GM12878 (cell line): ENCODE data around the gene SHF. TPM values are rescaled to one million over a fixed set of nuclear protein-coding genes. Genes with fewer than 3 reads are reported as not detected.

ENCODE experiments used
- BHLHE40 ChIP-seq, 2 experiments: fragments of 450-650 bp in 1 of 2; IDR thresholded peaks; 2 replicates each; pipeline ENCODE4 v1.6.1; 2011 to 2017; ENCODE audit warnings: low read depth in 2 of 2, borderline replicate concordance in 1 of 2, improper control_type of control experiment in 1 of 2, low read length in 1 of 2, mild to moderate bottlenecking in 1 of 2
- BRCA1 ChIP-seq: IDR thresholded peaks from 2 replicates; pipeline ENCODE4 v1.6.1; 2011; ENCODE audit warnings: low read depth, low read length, improper control_type of control experiment
- E2F8 ChIP-seq: fragments of 450-650 bp; IDR thresholded peaks from 2 replicates; pipeline ENCODE4 v1.6.1; 2018; ENCODE audit warnings: mild to moderate bottlenecking, low read depth, moderate library complexity; ENCODE audit not compliant: partially characterized antibody
- FOXK2 ChIP-seq: fragments of 450-650 bp; IDR thresholded peaks from 2 replicates; pipeline ENCODE4 v1.6.1; 2017; ENCODE audit warnings: mild to moderate bottlenecking, moderate library complexity
- IKZF1 ChIP-seq: fragments of 450-650 bp; conservative IDR thresholded peaks from 2 replicates; pipeline ENCODE4 v1.6.1; 2017; ENCODE audit warnings: antibody characterized with exemption, mild to moderate bottlenecking
- IRF5 ChIP-seq: fragments of 450-650 bp; IDR thresholded peaks from 2 replicates; pipeline ENCODE4 v1.6.1; 2017; ENCODE audit warnings: borderline replicate concordance
- MLLT1 ChIP-seq: fragments of 450-650 bp; IDR thresholded peaks from 2 replicates; pipeline ENCODE4 v1.6.1; 2016; ENCODE audit warnings: mild to moderate bottlenecking
- NRF1 ChIP-seq: conservative IDR thresholded peaks from 2 replicates; pipeline ENCODE4 v1.6.1; 2011; ENCODE audit warnings: mild to moderate bottlenecking, low read depth, low read length, improper control_type of control experiment
- PAX8 ChIP-seq: fragments of 450-650 bp; IDR thresholded peaks from 2 replicates; pipeline ENCODE4 v1.6.1; 2017; ENCODE audit warnings: mild to moderate bottlenecking, moderate library complexity
- RUNX3 ChIP-seq: IDR thresholded peaks from 2 replicates; pipeline ENCODE4 v1.6.1; 2012; ENCODE audit warnings: low read length, inconsistent platforms
- SKIL ChIP-seq: fragments of 450-650 bp; IDR thresholded peaks from 2 replicates; pipeline ENCODE4 v1.6.1; 2017; ENCODE audit warnings: mild to moderate bottlenecking, low read depth, inconsistent platforms; ENCODE audit not compliant: poor library complexity, severe bottlenecking
- SMAD1 ChIP-seq: fragments of 450-650 bp; IDR thresholded peaks from 2 replicates; pipeline ENCODE4 v1.6.1; 2018; ENCODE audit warnings: mild to moderate bottlenecking, low read depth; ENCODE audit not compliant: partially characterized antibody
- SMARCA5 ChIP-seq: fragments of 450-650 bp; IDR thresholded peaks from 2 replicates; pipeline ENCODE4 v1.6.1; 2017; ENCODE audit warnings: mild to moderate bottlenecking
- SREBF2 ChIP-seq: IDR thresholded peaks from 2 replicates; pipeline ENCODE4 v1.6.1; 2012; ENCODE audit warnings: mild to moderate bottlenecking, low read length
- STAT1 ChIP-seq: fragments of 450-650 bp; conservative IDR thresholded peaks from 2 replicates; pipeline ENCODE4 v1.6.1; 2014; ENCODE audit warnings: antibody characterized with exemption, mild to moderate bottlenecking
- USF1 ChIP-seq: IDR thresholded peaks from 2 replicates; pipeline ENCODE4 v1.6.1; 2011; ENCODE audit warnings: borderline replicate concordance, low read depth, mild to moderate bottlenecking, moderate library complexity, mixed read lengths, low read length; ENCODE audit not compliant: insufficient read depth; ENCODE audit errors: extremely low read length
- ZBTB33 ChIP-seq: fragments of 450-650 bp; IDR thresholded peaks from 2 replicates; pipeline ENCODE4 v1.6.1; 2017; ENCODE audit warnings: mild to moderate bottlenecking
- ZNF274 ChIP-seq: IDR thresholded peaks from one replicate; pipeline ENCODE4 v1.8.0; 2011; ENCODE audit not compliant: insufficient read length, insufficient read depth
- polyA plus RNA-seq, 11 experiments: library from polyadenylated mRNA; depleted of rRNA in 4 of 11; unstranded in 6 of 11; stranded (reverse) in 5 of 11; fragments of >200 nt; fragmentation: Nextera tagmentation in 4 of 11; fragmentation: Illumina TruSeq in 1 of 11; extraction: Ambion mirVana in 4 of 11; extraction: Trizol in 1 of 11; gene quantifications; 1 replicate in 1 of 11; 2 replicates in 10 of 11; pipeline versions ENCODE4 v1.2.1 to v1.2.3, GENCODE V29; 2011 to 2016; ENCODE audit warnings: inconsistent platforms in 2 of 11, missing spikeins in 2 of 11, low read depth in 1 of 11
- total RNA-seq, 4 experiments: library from RNA; depleted of rRNA in 3 of 4; stranded (reverse); fragments of >200 nt in 3 of 4; fragmentation: Illumina TruSeq in 1 of 4; extraction: Trizol in 1 of 4; gene quantifications; 2 replicates each; pipeline versions ENCODE4 v1.2.1 to v1.2.3, GENCODE V29; 2013 to 2021

Gene SHF
- total and polyA plus RNA-seq, 10 of the 15 experiments (the other 5 are each of a cell fraction or from before 2014, with no cell fraction given), result 0.04 to 5.7 (median 1.0) TPM; not detected in 1

- TF ChIP-seq IRF5 (no peak), E2F8 (no peak), ZBTB33 (no peak), MLLT1 (peak; percentile 77), SREBF2 (peak; percentile 97), SMAD1 (peak; percentile 79), BRCA1 (no peak), FOXK2 (peak; percentile 45), IKZF1 (peak; percentile 86), ZNF274 (no peak), BHLHE40 (IDR thresholded peaks at IDR 0.05; ENCODE audit: borderline replicate concordance in 1 of 2, low read depth in 2 of 2, low read length in 1 of 2) (peak in 1 of 2 experiments; percentile 51; a peak in 1 of 4 replicates), SMARCA5 (peak; percentile 93), PAX8 (no peak), STAT1 (no peak), NRF1 (peak; percentile 49), SKIL (peak; percentile 93), USF1 (no peak), RUNX3 (peak; percentile 94)
Observed at GRCh38 chr15:45198337-45199135, 10.8 kb upstream of the SHF start (continued).
